ENCODE data around the gene CAPN1. TPM values are rescaled to one million over a fixed set of nuclear protein-coding genes. Genes with fewer than 3 reads are reported as not detected.

The CAPN1 gene
- total and polyA plus RNA-seq, 8 donors = 103 to 144 (median 108) TPM

- ATAC-seq (no peak), DNase-seq (no peak), FAIRE-seq (no peak)
- Histone ChIP-seq H3K4me3 (no peak overlapping the region), H3K4me1 (no peaks in the 10 kb centered on the region), H3K27ac (no peak overlapping the region), H3K9me3 (no peaks in the 10 kb centered on the region), H3K27me3 (no peaks in the 10 kb centered on the region), H3K36me3 (peaks cover 0 to 63% (median 43%) of the 10 kb centered on the region in 3 donors)
- 77 to 85% methylated on average over 3 of the region's 3 CpGs for WGBS, 2 donors
- TF ChIP-seq, protein P1, sequence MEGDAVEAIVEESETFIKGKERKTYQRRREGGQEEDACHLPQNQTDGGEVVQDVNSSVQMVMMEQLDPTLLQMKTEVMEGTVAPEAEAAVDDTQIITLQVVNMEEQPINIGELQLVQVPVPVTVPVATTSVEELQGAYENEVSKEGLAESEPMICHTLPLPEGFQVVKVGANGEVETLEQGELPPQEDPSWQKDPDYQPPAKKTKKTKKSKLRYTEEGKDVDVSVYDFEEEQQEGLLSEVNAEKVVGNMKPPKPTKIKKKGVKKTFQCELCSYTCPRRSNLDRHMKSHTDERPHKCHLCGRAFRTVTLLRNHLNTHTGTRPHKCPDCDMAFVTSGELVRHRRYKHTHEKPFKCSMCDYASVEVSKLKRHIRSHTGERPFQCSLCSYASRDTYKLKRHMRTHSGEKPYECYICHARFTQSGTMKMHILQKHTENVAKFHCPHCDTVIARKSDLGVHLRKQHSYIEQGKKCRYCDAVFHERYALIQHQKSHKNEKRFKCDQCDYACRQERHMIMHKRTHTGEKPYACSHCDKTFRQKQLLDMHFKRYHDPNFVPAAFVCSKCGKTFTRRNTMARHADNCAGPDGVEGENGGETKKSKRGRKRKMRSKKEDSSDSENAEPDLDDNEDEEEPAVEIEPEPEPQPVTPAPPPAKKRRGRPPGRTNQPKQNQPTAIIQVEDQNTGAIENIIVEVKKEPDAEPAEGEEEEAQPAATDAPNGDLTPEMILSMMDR (IDR thresholded peaks at IDR 0.05) = no peak
- intact Hi-C loops (cut with DNase I) = no loop called here
These were observed 23.9 kb downstream of the CAPN1 start for GRCh38 chr11:65205602-65205967.

DNA sequence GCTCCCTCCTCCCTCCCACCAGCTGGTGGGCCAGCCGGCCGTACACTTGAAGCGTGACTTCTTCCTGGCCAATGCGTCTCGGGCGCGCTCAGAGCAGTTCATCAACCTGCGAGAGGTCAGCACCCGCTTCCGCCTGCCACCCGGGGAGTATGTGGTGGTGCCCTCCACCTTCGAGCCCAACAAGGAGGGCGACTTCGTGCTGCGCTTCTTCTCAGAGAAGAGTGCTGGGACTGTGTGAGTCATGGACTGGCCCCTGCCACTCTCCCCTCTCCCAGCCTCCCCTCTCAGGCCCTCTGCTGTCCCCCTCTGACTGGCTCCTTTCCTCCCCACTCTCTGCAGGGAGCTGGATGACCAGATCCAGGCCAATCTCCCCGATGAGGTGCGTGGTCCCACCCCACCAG, 24.7 kb downstream of the CAPN1 start:
- H3K9me3 ChIP-seq = no peaks in the 10 kb centered on the region
- no peaks in the 10 kb centered on the region for H3K27me3 ChIP-seq
- no peak overlapping the region for H3K4me3 ChIP-seq
- no peak for ATAC-seq
- 92 to 97% methylated on average over 17 of the region's 17 CpGs for WGBS, 2 donors
- no peak overlapping the region for H3K27ac ChIP-seq
- no peak for FAIRE-seq
- intact Hi-C loops (cut with DNase I) = no loop called here
- peaks cover 0 to 72% (median 46%) of the 10 kb centered on the region in 3 donors for H3K36me3 ChIP-seq
- H3K4me1 ChIP-seq = no peaks in the 10 kb centered on the region
- no peak for DNase-seq
- TF ChIP-seq, protein P1 (IDR thresholded peaks at IDR 0.05) = no peak

GRCh38 chr11:65206901-65207300, 25.2 kb downstream of the CAPN1 start:
- DNase-seq = no peak

GRCh38 chr11:65207918-65208784, 26.4 kb downstream of the CAPN1 start:
- Histone ChIP-seq H3K9me3 (no peaks in the 10 kb centered on the region), H3K4me1 (no peaks in the 10 kb centered on the region), H3K4me3 (no peak overlapping the region), H3K27me3 (no peaks in the 10 kb centered on the region), H3K36me3 (peaks cover 0 to 66% (median 49%) of the 10 kb centered on the region in 3 donors), H3K27ac (no peak overlapping the region)
- FAIRE-seq (no peak), DNase-seq (no peak), ATAC-seq (no peak)
- TF ChIP-seq, protein P1 (IDR thresholded peaks at IDR 0.05) = no peak
- intact Hi-C loops (cut with DNase I) = no loop called here
- 90 to 92% methylated on average over 16 of the region's 16 CpGs for WGBS, 2 donors

More at GRCh38 chr11:65206901-65207300, 25.2 kb downstream of the CAPN1 start:
- H3K36me3 ChIP-seq = peaks cover 0 to 75% (median 49%) of the 10 kb centered on the region in 3 donors
- TF ChIP-seq, protein P1 (IDR thresholded peaks at IDR 0.05) = no peak
- no peaks in the 10 kb centered on the region for H3K27me3 ChIP-seq
- 92 to 95% methylated on average over 7 of the region's 7 CpGs for WGBS, 2 donors
- ATAC-seq = no peak
- intact Hi-C loops (cut with DNase I) = no loop called here
- no peaks in the 10 kb centered on the region for H3K9me3 ChIP-seq
- FAIRE-seq = no peak
- no peak overlapping the region for H3K4me3 ChIP-seq
- H3K27ac ChIP-seq = no peak overlapping the region
- H3K4me1 ChIP-seq = no peaks in the 10 kb centered on the region
